GM12872 (cell line): ENCODE measurements around the gene NAP1L4.

Experiments used
- CTCF ChIP-seq: IDR thresholded peaks from 3 replicates; pipeline ENCODE4 v1.5.1; 2011; ENCODE audit warnings: low read depth, mild to moderate bottlenecking, low read length, moderate library complexity; ENCODE audit not compliant: insufficient read depth

The NAP1L4 gene

GRCh38 chr11:2977113-2977512 is 15.0 kb downstream of the NAP1L4 start:
- TF ChIP-seq CTCF = no peak

GRCh38 chr11:2976294-2977063 is 15.7 kb downstream of the NAP1L4 start:
- TF ChIP-seq CTCF = no peak

GRCh38 chr11:2975594-2975993 is 16.5 kb downstream of the NAP1L4 start:
- TF ChIP-seq CTCF = peak; percentile 64

DNA sequence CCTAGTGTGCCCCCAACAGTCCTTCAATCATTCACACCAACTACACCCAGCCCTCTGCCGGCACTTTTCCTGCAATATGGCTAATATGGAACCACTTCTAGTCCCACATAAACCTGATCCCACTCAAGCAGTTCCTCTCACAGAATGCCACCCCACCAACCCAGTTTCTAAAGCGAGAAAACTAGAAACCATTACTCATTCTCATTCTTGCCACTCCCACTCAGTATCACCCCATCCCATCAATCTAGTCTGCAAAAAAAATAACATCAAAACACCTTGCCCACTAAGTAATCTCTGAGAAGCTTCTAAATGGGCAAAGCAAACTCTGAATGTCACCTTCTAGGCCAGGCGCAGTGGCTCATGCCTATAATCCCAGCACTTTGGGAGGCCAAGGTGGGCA is 17.9 kb downstream of the NAP1L4 start:
- TF ChIP-seq CTCF = no peak

GRCh38 chr11:2968341-2968900 is 23.7 kb downstream of the NAP1L4 start:
- no peak for TF ChIP-seq CTCF

DNA sequence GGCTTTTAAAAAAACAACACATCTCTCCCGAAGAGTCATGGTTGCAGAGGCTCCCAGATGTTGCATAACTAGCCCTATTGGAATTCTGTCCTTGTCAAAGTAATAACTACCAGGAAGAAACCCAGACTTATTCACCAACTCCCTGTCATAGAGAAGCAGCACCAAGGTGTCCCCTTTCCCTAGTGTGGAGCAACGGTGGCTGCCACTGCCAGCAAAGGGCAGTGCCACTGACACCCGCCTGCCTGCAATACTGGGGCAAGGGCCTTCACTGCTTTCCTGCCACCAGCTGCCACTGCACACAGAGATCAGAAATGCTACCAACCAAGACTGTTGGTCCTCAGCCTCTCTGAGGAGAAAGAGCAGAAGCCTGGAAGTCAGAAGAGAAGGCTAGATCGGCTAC is 27.3 kb downstream of the NAP1L4 start:
- no peak for TF ChIP-seq CTCF

GRCh38 chr11:2963761-2964160 is 28.4 kb downstream of the NAP1L4 start:
- no peak for TF ChIP-seq CTCF
